CD4-positive, alpha-beta T cell treated with Interleukin-4 for 4 hours (primary cell): Measurements from ENCODE around the gene TPGS1.
"Not testable (repeated sequence)": the region's sequence is repeated elsewhere in the genome, so short reads cannot be mapped to it uniquely, and the experiment has no call there.

Source experiments
- DNase-seq: peaks from one replicate; pipeline ENCODE4 v3.0.0-alpha.2; 2020

The TPGS1 gene

GRCh38 chr19:478236-478903 lies 28.9 kb upstream of the TPGS1 start:
- no peak for DNase-seq

- DNase-seq: no peak
These were observed 28.3 kb upstream of the TPGS1 start for GRCh38 chr19:478976-479375.

- peak; percentile 28 for DNase-seq
These were observed 27.1 kb upstream of the TPGS1 start for GRCh38 chr19:480016-480855.

GRCh38 chr19:481100-481499 lies 26.2 kb upstream of the TPGS1 start:
- DNase-seq: not testable (repeated sequence)

GRCh38 chr19:482186-483041 lies 24.9 kb upstream of the TPGS1 start:
- no peak for DNase-seq

- no peak for DNase-seq
These were observed 23.8 kb upstream of the TPGS1 start for GRCh38 chr19:483332-484072.

GRCh38 chr19:484494-484893 lies 22.8 kb upstream of the TPGS1 start:
- no peak for DNase-seq

GRCh38 chr19:485077-485476 lies 22.2 kb upstream of the TPGS1 start:
- no peak for DNase-seq

- DNase-seq: no peak
These were observed 21.6 kb upstream of the TPGS1 start for GRCh38 chr19:485583-486236.

GRCh38 chr19:488505-489417 lies 18.5 kb upstream of the TPGS1 start:
- DNase-seq: peak; percentile 93

- DNase-seq: no peak
These were observed 17.7 kb upstream of the TPGS1 start for GRCh38 chr19:489418-490196.

- DNase-seq: no peak
These were observed 16.1 kb upstream of the TPGS1 start for GRCh38 chr19:491146-491741.

GRCh38 chr19:492091-492531 lies 15.2 kb upstream of the TPGS1 start:
- no peak for DNase-seq

- no peak for DNase-seq
These were observed 13.7 kb upstream of the TPGS1 start for GRCh38 chr19:493391-494170.

- no peak for DNase-seq
These were observed 12.9 kb upstream of the TPGS1 start for GRCh38 chr19:494171-495080.

GRCh38 chr19:495081-495401 lies 12.3 kb upstream of the TPGS1 start:
- DNase-seq: no peak

- DNase-seq: peak; percentile 19
These were observed 11.7 kb upstream of the TPGS1 start for GRCh38 chr19:495402-496111.
